ENCODE results near the gene CPSF3. TPM values are rescaled to one million over a fixed set of nuclear protein-coding genes. Genes with fewer than 3 reads are reported as not detected.
A peak's percentile ranks its signal among the peaks of the same experiment; 100 is the strongest.

Gene CPSF3
- total RNA-seq, 1 experiment from 2014 or later, result 95.5 TPM

GRCh38 chr2:9374071-9374730 lies 49.3 kb upstream of the CPSF3 start:
- H2BK5ac ChIP-seq (ENCODE audit: insufficient read length, low read length), result no peak overlapping the region
- no peaks in the 10 kb centered on the region for H3K27me3 ChIP-seq (ENCODE audit: insufficient read depth, low read length)
- H3T11ph ChIP-seq (ENCODE audit: low read length), result no peak overlapping the region
- no peak overlapping the region for H3K4me3 Mint-ChIP-seq
- H3K27ac ChIP-seq (ENCODE audit: insufficient read length, low read depth, low read length), result no peak overlapping the region
- H4K20me1 ChIP-seq (ENCODE audit: control insufficient read depth, insufficient read depth, insufficient read length), result peaks cover 3% of the 10 kb centered on the region
- H3K56ac ChIP-seq (ENCODE audit: insufficient read length, low read depth, low read length), result no peak overlapping the region
- no peak overlapping the region for H4K5ac ChIP-seq (ENCODE audit: insufficient read length, low read depth, low read length)
- H3K4me1 Mint-ChIP-seq, result peaks cover 7 to 12% of the 10 kb centered on the region in 2 experiments; a peak in 2 of 4 replicates
- H3K9me3 ChIP-seq (ENCODE audit: control insufficient read depth, low read depth, low read length), result no peaks in the 10 kb centered on the region
- H3K14ac ChIP-seq (ENCODE audit: insufficient read depth, low read length), result no peak overlapping the region
- H3K4me2 ChIP-seq (ENCODE audit: insufficient read depth, insufficient read length, low read length), result no peak overlapping the region
- peaks cover 6% of the 10 kb centered on the region; the same call in 1 of the 2 replicates for H3K4me1 ChIP-seq (ENCODE audit: insufficient read depth, low read length)
- H2BK20ac ChIP-seq (ENCODE audit: low read depth, low read length, poor library complexity, severe bottlenecking), result no peak overlapping the region
- DNase-seq, result no peak
- H2BK12ac ChIP-seq (ENCODE audit: insufficient read length, low read depth, low read length), result no peak overlapping the region
- H3K36me3 Mint-ChIP-seq (ENCODE audit: insufficient read depth in 1 of 3, low read depth in 3 of 3), result peaks cover 18 to 44% (median 28%) of the 10 kb centered on the region in 3 experiments; a peak in 6 of 7 replicates
- no peaks in the 10 kb centered on the region for H3K23me2 ChIP-seq (ENCODE audit: insufficient read length, low read depth, low read length, poor library complexity, severe bottlenecking)
- WGBS (ENCODE audit: extremely low coverage, insufficient read length, low lambda C conversion rate), result no CpG with 5 or more reads among the region's 18 CpGs
- no peak overlapping the region for H2BK15ac ChIP-seq (ENCODE audit: low read depth, low read length)
- H3K9me3 Mint-ChIP-seq, result no peaks in the 10 kb centered on the region
- H3K9ac ChIP-seq (ENCODE audit: extremely low read depth, insufficient read length, low read length), result no peak overlapping the region
- no peaks in the 10 kb centered on the region for H3K79me2 ChIP-seq (ENCODE audit: insufficient read depth, low read length)
- no peak overlapping the region for H3K23ac ChIP-seq (ENCODE audit: insufficient read length, low read depth, low read length)
- H2AK5ac ChIP-seq (ENCODE audit: insufficient read length, low read length), result no peak overlapping the region
- no peak overlapping the region for H4K91ac ChIP-seq (ENCODE audit: insufficient read length, low read depth, low read length)
- H3K79me1 ChIP-seq (ENCODE audit: insufficient read depth, low read depth, low read length, poor library complexity, severe bottlenecking), result no peaks in the 10 kb centered on the region
- peak overlapping the region in 2 of 3 experiments; percentile 58 to 81; a peak in 3 of 7 replicates for H3K27ac Mint-ChIP-seq
- no peak overlapping the region for H3K4ac ChIP-seq (ENCODE audit: low read depth, low read length)
- no peak overlapping the region for H3K18ac ChIP-seq (ENCODE audit: insufficient read length, low read depth, low read length)
- H2BK120ac ChIP-seq (ENCODE audit: low read depth, low read length, poor library complexity, severe bottlenecking), result no peak overlapping the region
- no peak overlapping the region for H2AFZ ChIP-seq (ENCODE audit: low read length)
- no peaks in the 10 kb centered on the region; the same call in 1 of the 2 replicates for H3K27me3 Mint-ChIP-seq (ENCODE audit: low read depth)
- no peak overlapping the region for H4K8ac ChIP-seq (replicated peaks; ENCODE audit: insufficient read length, low read depth, low read length)
- no peak for TF ChIP-seq CTCF (conservative IDR thresholded peaks at IDR 0.05)
